ENCODE data around the gene GPALPP1.
"Not testable (repeated sequence)": the region's sequence is repeated elsewhere in the genome, so short reads cannot be mapped to it uniquely, and the experiment has no call there.

The GPALPP1 gene

GRCh38 chr13:44989071-44989889 is at the start of gene GPALPP1, which contains the start of gene NUFIP1:
Gene GPALPP1 (plus strand): TSS chr13:44989538. CDS start chr13:44989655, 117 bp downstream.
Gene NUFIP1 (minus strand): TSS chr13:44989471. CDS start chr13:44989436, 35 bp downstream.
- H3K9ac ChIP-seq (ENCODE audit: low read depth, low read length) = peak within 1 kb of the TSS; percentile 79
- no peaks in the 10 kb centered on the region for H3K9me3 ChIP-seq (ENCODE audit: control insufficient read depth, insufficient read depth, low read length)
- no peaks in the 10 kb centered on the region for H3K36me3 ChIP-seq (ENCODE audit: control insufficient read depth, insufficient read depth, low read length)
- H3K27me3 ChIP-seq (ENCODE audit: control insufficient read depth, insufficient read depth, low read length) = no peaks in the 10 kb centered on the region
- peak within 1 kb of the TSS; percentile 76 for H3K4me3 ChIP-seq (ENCODE audit: low read depth, low read length)
- H3K4me1 ChIP-seq (ENCODE audit: control insufficient read depth, insufficient read depth, low read length) = no peaks in the 10 kb centered on the region

GRCh38 chr13:44943411-44943810 is 45.9 kb upstream of the GPALPP1 start:
- not testable (repeated sequence) for H3K36me3 ChIP-seq (ENCODE audit: control insufficient read depth, insufficient read depth, low read length); H3K4me3 ChIP-seq (ENCODE audit: low read depth, low read length); H3K9ac ChIP-seq (ENCODE audit: low read depth, low read length); H3K4me1 ChIP-seq (ENCODE audit: control insufficient read depth, insufficient read depth, low read length); H3K9me3 ChIP-seq (ENCODE audit: control insufficient read depth, insufficient read depth, low read length); H3K27me3 ChIP-seq (ENCODE audit: control insufficient read depth, insufficient read depth, low read length)

GRCh38 chr13:44951184-44951583 is 38.2 kb upstream of the GPALPP1 start:
- Histone ChIP-seq H3K9me3 (ENCODE audit: control insufficient read depth, insufficient read depth, low read length) (no peaks in the 10 kb centered on the region), H3K36me3 (ENCODE audit: control insufficient read depth, insufficient read depth, low read length) (no peaks in the 10 kb centered on the region), H3K9ac (ENCODE audit: low read depth, low read length) (no peak overlapping the region), H3K4me1 (ENCODE audit: control insufficient read depth, insufficient read depth, low read length) (no peaks in the 10 kb centered on the region), H3K4me3 (ENCODE audit: low read depth, low read length) (no peak overlapping the region), H3K27me3 (ENCODE audit: control insufficient read depth, insufficient read depth, low read length) (no peaks in the 10 kb centered on the region)

DNA sequence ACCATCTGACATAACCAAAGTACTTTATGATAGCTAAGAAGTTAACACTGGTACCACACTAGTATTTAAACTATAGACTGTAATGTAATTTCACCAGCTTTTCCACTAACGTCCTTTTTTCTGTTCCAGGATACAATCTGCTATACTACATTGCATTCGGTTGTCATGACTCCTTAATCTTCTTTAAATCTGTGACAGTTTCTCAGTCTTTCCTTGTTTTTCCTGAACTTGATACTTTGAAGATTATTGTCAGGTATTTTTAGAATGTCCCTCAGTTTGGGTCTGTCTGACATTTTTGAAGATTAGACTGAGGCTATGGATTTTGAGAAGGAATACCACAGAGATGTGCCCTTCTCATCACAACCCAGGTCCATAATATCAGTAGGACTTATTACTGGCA is 36.7 kb upstream of the GPALPP1 start:
- no peaks in the 10 kb centered on the region for H3K4me1 ChIP-seq (ENCODE audit: control insufficient read depth, insufficient read depth, low read length)
- H3K9me3 ChIP-seq (ENCODE audit: control insufficient read depth, insufficient read depth, low read length) = no peaks in the 10 kb centered on the region
- H3K36me3 ChIP-seq (ENCODE audit: control insufficient read depth, insufficient read depth, low read length) = no peaks in the 10 kb centered on the region
- no peaks in the 10 kb centered on the region for H3K27me3 ChIP-seq (ENCODE audit: control insufficient read depth, insufficient read depth, low read length)
- no peak overlapping the region for H3K4me3 ChIP-seq (ENCODE audit: low read depth, low read length)
- no peak overlapping the region for H3K9ac ChIP-seq (ENCODE audit: low read depth, low read length)

DNA sequence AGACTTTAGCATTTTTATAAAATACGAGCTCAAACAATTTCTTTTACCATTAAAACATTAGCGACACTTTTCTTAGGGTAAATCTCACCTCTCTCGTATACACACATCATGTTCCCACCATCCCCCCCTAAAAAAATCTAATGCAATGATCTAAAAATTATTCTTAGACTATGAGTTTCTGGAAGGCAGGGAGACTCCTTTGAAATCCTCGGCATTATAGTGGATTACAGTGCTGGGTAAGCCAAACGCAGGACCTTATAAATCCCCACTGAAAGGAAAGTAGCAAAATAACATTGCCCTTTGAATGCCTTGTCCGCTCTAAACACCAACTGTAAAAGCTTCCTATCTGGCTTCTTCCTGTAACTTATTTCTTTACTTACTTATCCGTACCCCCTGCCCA is 35.1 kb upstream of the GPALPP1 start:
- Histone ChIP-seq H3K27me3 (ENCODE audit: control insufficient read depth, insufficient read depth, low read length) (no peaks in the 10 kb centered on the region), H3K36me3 (ENCODE audit: control insufficient read depth, insufficient read depth, low read length) (no peaks in the 10 kb centered on the region), H3K4me3 (ENCODE audit: low read depth, low read length) (no peak overlapping the region), H3K4me1 (ENCODE audit: control insufficient read depth, insufficient read depth, low read length) (no peaks in the 10 kb centered on the region), H3K9me3 (ENCODE audit: control insufficient read depth, insufficient read depth, low read length) (no peaks in the 10 kb centered on the region), H3K9ac (ENCODE audit: low read depth, low read length) (no peak overlapping the region)

DNA sequence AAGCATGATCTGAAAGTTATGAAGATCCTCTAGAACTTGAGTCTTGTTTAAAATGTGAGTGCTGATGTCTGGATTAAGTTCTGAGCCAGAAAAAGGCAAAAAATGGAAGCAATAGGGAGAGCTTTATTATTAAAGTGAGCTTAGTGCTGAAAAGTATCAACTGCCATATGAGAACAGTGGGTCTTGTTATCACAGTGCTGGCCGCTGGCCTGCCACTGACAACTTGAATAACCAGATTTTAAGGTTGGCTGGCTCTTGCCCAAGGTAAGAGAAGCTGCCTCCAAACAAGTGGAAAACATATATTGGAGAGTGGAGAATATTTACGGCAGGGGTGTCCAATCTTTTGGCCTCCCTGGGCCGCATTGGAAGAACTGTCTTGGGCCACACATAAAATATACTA is 33.9 kb upstream of the GPALPP1 start:
- Histone ChIP-seq H3K9me3 (ENCODE audit: control insufficient read depth, insufficient read depth, low read length) (no peaks in the 10 kb centered on the region), H3K36me3 (ENCODE audit: control insufficient read depth, insufficient read depth, low read length) (no peaks in the 10 kb centered on the region), H3K27me3 (ENCODE audit: control insufficient read depth, insufficient read depth, low read length) (no peaks in the 10 kb centered on the region), H3K9ac (ENCODE audit: low read depth, low read length) (no peak overlapping the region), H3K4me3 (ENCODE audit: low read depth, low read length) (no peak overlapping the region), H3K4me1 (ENCODE audit: control insufficient read depth, insufficient read depth, low read length) (no peaks in the 10 kb centered on the region)

GRCh38 chr13:44961997-44962396 is 27.3 kb upstream of the GPALPP1 start:
- peaks cover 4% of the 10 kb centered on the region for H3K36me3 ChIP-seq (ENCODE audit: control insufficient read depth, insufficient read depth, low read length)
- no peak overlapping the region for H3K9ac ChIP-seq (ENCODE audit: low read depth, low read length)
- peaks cover 8% of the 10 kb centered on the region for H3K9me3 ChIP-seq (ENCODE audit: control insufficient read depth, insufficient read depth, low read length)
- no peaks in the 10 kb centered on the region for H3K4me1 ChIP-seq (ENCODE audit: control insufficient read depth, insufficient read depth, low read length)
- H3K4me3 ChIP-seq (ENCODE audit: low read depth, low read length) = no peak overlapping the region
- H3K27me3 ChIP-seq (ENCODE audit: control insufficient read depth, insufficient read depth, low read length) = no peaks in the 10 kb centered on the region

DNA sequence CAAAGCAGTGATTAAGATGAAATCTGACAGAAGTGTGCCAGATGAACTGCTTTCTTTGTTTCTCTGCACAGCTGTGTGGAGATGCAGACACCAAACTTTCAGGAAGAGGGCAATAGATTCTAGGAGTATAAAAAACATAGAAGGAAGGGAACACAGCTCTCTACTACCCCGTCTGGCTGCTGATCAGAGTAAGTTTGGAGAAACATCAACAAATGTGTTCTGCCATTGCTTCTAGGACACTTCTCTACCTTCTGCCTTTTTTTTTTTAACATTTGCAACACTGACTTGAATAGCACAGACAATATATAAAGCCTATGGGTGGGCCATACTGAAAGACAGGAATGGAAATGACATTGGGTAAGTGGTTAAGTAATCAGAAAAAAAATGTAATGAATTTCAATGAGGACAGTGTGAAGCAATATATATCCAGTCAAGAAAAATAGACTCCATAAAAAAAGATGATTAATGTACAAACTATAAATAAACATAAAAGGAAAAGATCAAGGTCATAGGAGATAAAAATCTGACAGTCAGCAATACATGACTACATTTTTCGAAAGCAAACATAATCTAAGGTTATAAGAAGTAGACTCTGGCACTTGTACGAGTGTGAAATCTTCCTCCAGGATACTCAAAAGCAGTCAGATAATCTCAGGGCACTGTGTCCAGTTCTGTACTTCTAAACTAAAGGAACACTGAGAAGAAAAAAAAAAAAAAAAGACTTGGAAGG is 21.5 kb upstream of the GPALPP1 start:
- peaks cover 4% of the 10 kb centered on the region for H3K36me3 ChIP-seq (ENCODE audit: control insufficient read depth, insufficient read depth, low read length)
- H3K9me3 ChIP-seq (ENCODE audit: control insufficient read depth, insufficient read depth, low read length) = peaks cover under 1% of the 10 kb centered on the region
- H3K4me3 ChIP-seq (ENCODE audit: low read depth, low read length) = no peak overlapping the region
- no peaks in the 10 kb centered on the region for H3K4me1 ChIP-seq (ENCODE audit: control insufficient read depth, insufficient read depth, low read length)
- H3K27me3 ChIP-seq (ENCODE audit: control insufficient read depth, insufficient read depth, low read length) = no peaks in the 10 kb centered on the region
- no peak overlapping the region for H3K9ac ChIP-seq (ENCODE audit: low read depth, low read length)

- H3K4me3 ChIP-seq (ENCODE audit: low read depth, low read length) = no peak overlapping the region
- no peaks in the 10 kb centered on the region for H3K9me3 ChIP-seq (ENCODE audit: control insufficient read depth, insufficient read depth, low read length)
- H3K4me1 ChIP-seq (ENCODE audit: control insufficient read depth, insufficient read depth, low read length) = no peaks in the 10 kb centered on the region
- H3K27me3 ChIP-seq (ENCODE audit: control insufficient read depth, insufficient read depth, low read length) = no peaks in the 10 kb centered on the region
- H3K36me3 ChIP-seq (ENCODE audit: control insufficient read depth, insufficient read depth, low read length) = peaks cover 4% of the 10 kb centered on the region
- H3K9ac ChIP-seq (ENCODE audit: low read depth, low read length) = no peak overlapping the region
Measured at GRCh38 chr13:44968434-44968815, 20.9 kb upstream of the GPALPP1 start.

DNA sequence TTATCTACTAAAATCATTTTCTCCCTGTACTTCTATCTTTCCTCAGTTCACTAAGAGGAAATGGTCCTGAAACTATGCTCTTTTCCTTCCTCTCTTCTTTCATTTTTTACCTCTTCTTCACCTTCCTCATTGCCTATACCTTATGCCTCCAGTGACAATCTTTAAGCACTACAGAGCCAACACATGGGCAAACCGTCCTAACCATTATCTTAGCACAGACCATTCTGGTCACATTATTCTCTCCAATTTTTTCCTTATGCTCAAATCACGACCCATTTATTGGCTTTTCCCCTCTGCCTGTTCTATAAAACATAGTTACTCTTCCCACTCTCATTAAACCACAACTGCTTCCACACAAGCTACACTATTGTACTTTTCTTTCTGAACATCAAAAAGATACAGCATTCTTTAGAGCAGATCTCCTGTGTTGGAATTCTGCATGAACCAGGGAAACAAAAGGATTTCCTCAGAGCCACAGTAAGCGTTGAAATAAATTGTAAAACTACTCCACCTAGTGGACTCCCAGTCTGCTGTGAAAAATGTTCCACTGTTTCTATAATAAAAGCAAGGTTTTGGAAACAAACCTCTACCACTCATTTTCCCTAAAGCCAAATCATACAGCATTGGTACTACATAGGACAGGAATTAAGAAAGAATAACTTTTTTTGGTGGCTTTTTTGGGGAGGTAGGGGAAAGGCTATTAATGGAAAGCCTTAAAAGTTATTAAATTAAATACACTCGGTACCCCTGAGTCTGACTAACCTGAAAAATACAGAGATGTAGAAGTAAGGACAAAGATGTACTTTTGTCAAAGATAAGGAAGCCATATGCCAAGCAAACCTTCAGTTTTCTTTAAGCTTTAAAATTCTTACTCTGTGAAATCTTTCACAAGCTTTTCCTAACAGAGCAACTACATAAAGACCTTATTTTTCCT is 19.5 kb upstream of the GPALPP1 start:
- no peaks in the 10 kb centered on the region for H3K9me3 ChIP-seq (ENCODE audit: control insufficient read depth, insufficient read depth, low read length)
- peaks cover 4% of the 10 kb centered on the region for H3K36me3 ChIP-seq (ENCODE audit: control insufficient read depth, insufficient read depth, low read length)
- H3K27me3 ChIP-seq (ENCODE audit: control insufficient read depth, insufficient read depth, low read length) = no peaks in the 10 kb centered on the region
- no peak overlapping the region for H3K4me3 ChIP-seq (ENCODE audit: low read depth, low read length)
- no peaks in the 10 kb centered on the region for H3K4me1 ChIP-seq (ENCODE audit: control insufficient read depth, insufficient read depth, low read length)
- no peak overlapping the region for H3K9ac ChIP-seq (ENCODE audit: low read depth, low read length)
